SK-N-MC (cell line): ENCODE data around the gene CES4A.
A peak's percentile ranks its signal among the peaks of the same experiment; 100 is the strongest.
"Not testable (repeated sequence)": the region's sequence is repeated elsewhere in the genome, so short reads cannot be mapped to it uniquely, and the experiment has no call there.

Experiments used
- DNase-seq: peaks from one replicate; pipeline ENCODE4 v3.0.0-alpha.2; 2011; ENCODE audit warnings: low read depth, low spot score
- H3K27ac ChIP-seq: fragments of 200-600 bp; sonication (generic); 2 replicates; pipeline ENCODE4 v1.5.1; 2016; ENCODE audit warnings: mixed run types
- H3K36me3 ChIP-seq: fragments of 200-600 bp; sonication (generic); 2 replicates; pipeline ENCODE4 v1.6.1; 2017; ENCODE audit warnings: antibody characterized with exemption, low read length, mixed read lengths; ENCODE audit not compliant: insufficient read depth
- H3K4me3 ChIP-seq: fragments of 200-600 bp; sonication (generic); 2 replicates; pipeline ENCODE4 v1.5.1; 2016
- H3K9ac ChIP-seq: fragments of 200-600 bp; sonication (generic); 2 replicates; pipeline ENCODE4 v1.8.0; 2017; ENCODE audit warnings: mixed run types, mixed read lengths; ENCODE audit not compliant: insufficient read length
- H3K9me3 ChIP-seq: fragments of 200-600 bp; sonication (generic); 2 replicates; pipeline ENCODE4 v1.6.1; 2017; ENCODE audit warnings: low read depth, mild to moderate bottlenecking, antibody characterized with exemption, low read length, moderate library complexity, mixed read lengths
- EZH2 ChIP-seq: fragments of 200-600 bp; sonication (generic); IDR thresholded peaks from one replicate; pipeline ENCODE4 v1.6.1; 2017; ENCODE audit warnings: antibody characterized with exemption
- FOXP2 ChIP-seq: optimal IDR thresholded peaks from 2 replicates; pipeline ENCODE3; 2011; ENCODE audit warnings: mild to moderate bottlenecking, moderate library complexity; ENCODE audit not compliant: insufficient read depth; ENCODE audit errors: extremely low read length, control extremely low read depth
- POLR2AphosphoS5 ChIP-seq: IDR thresholded peaks from 2 replicates; pipeline ENCODE4 v1.6.1; 2012; ENCODE audit warnings: mild to moderate bottlenecking, low read depth, low read length, borderline replicate concordance

CES4A gene

GRCh38 chr16:66976746-66977145 is 11.6 kb upstream of the CES4A start:
- TF ChIP-seq POLR2AphosphoS5: no peak
- no peak for TF ChIP-seq FOXP2
- no peak for TF ChIP-seq EZH2
- no peaks in the 10 kb centered on the region for H3K36me3 ChIP-seq
- no peaks in the 10 kb centered on the region for H3K9me3 ChIP-seq
- no peak overlapping the region for H3K9ac ChIP-seq
- DNase-seq: no peak
- no peak overlapping the region for H3K27ac ChIP-seq
- H3K4me3 ChIP-seq: no peak overlapping the region

GRCh38 chr16:66977341-66978113 is 10.9 kb upstream of the CES4A start:
- no peaks in the 10 kb centered on the region for H3K9me3 ChIP-seq
- no peaks in the 10 kb centered on the region for H3K36me3 ChIP-seq
- H3K27ac ChIP-seq: no peak overlapping the region
- peak; percentile 6 for DNase-seq
- H3K4me3 ChIP-seq: no peak overlapping the region
- no peak for TF ChIP-seq EZH2
- no peak for TF ChIP-seq POLR2AphosphoS5
- TF ChIP-seq FOXP2: no peak
- no peak overlapping the region for H3K9ac ChIP-seq

- H3K27ac ChIP-seq: no peak overlapping the region
- no peak for DNase-seq
- no peaks in the 10 kb centered on the region for H3K9me3 ChIP-seq
- H3K36me3 ChIP-seq: no peaks in the 10 kb centered on the region
- H3K9ac ChIP-seq: no peak overlapping the region
- TF ChIP-seq FOXP2 (no peak), EZH2 (no peak), POLR2AphosphoS5 (no peak)
- H3K4me3 ChIP-seq: no peak overlapping the region
Observed at GRCh38 chr16:66979011-66979717, 9.2 kb upstream of the CES4A start.

- Histone ChIP-seq H3K27ac (no peak overlapping the region), H3K9me3 (no peaks in the 10 kb centered on the region), H3K4me3 (no peak overlapping the region), H3K36me3 (no peaks in the 10 kb centered on the region), H3K9ac (no peak overlapping the region)
- no peak for DNase-seq
- TF ChIP-seq FOXP2 (no peak), POLR2AphosphoS5 (no peak), EZH2 (no peak)
Observed at GRCh38 chr16:66983033-66983432, 5.4 kb upstream of the CES4A start.

GRCh38 chr16:66984892-66985311 is 3.5 kb upstream of the CES4A start:
- no peak overlapping the region for H3K9ac ChIP-seq
- no peaks in the 10 kb centered on the region for H3K36me3 ChIP-seq
- no peak for TF ChIP-seq EZH2
- no peak for TF ChIP-seq POLR2AphosphoS5
- no peak for TF ChIP-seq FOXP2
- DNase-seq: no peak
- H3K9me3 ChIP-seq: no peaks in the 10 kb centered on the region
- no peak overlapping the region for H3K27ac ChIP-seq
- H3K4me3 ChIP-seq: no peak overlapping the region

- TF ChIP-seq FOXP2 (no peak), EZH2 (no peak), POLR2AphosphoS5 (no peak)
- Histone ChIP-seq H3K36me3 (no peaks in the 10 kb centered on the region), H3K27ac (no peak overlapping the region), H3K9me3 (no peaks in the 10 kb centered on the region), H3K4me3 (no peak overlapping the region), H3K9ac (no peak overlapping the region)
- no peak for DNase-seq
Observed at GRCh38 chr16:66986559-66986958, 1.8 kb upstream of the CES4A start.

- no peak overlapping the region for H3K9ac ChIP-seq
- no peak for DNase-seq
- no peaks in the 10 kb centered on the region for H3K9me3 ChIP-seq
- no peak overlapping the region for H3K27ac ChIP-seq
- no peaks in the 10 kb centered on the region for H3K36me3 ChIP-seq
- H3K4me3 ChIP-seq: no peak overlapping the region
- TF ChIP-seq POLR2AphosphoS5 (no peak), EZH2 (no peak), FOXP2 (no peak)
Observed at GRCh38 chr16:66991545-66992077, 3.2 kb downstream of the CES4A start.

- H3K4me3 ChIP-seq, H3K36me3 ChIP-seq, H3K27ac ChIP-seq, H3K9me3 ChIP-seq, H3K9ac ChIP-seq, DNase-seq: not testable (repeated sequence)
Observed at GRCh38 chr16:66993558-66993957, 5.2 kb downstream of the CES4A start.
